ENCODE data around the gene FATE1.

GRCh38 chrX:151702026-151702714 is 13.7 kb upstream of the FATE1 start:
- no peak for TF ChIP-seq CTCF (IDR thresholded peaks at IDR 0.05)
- no peak for TF ChIP-seq POLR2AphosphoS5 (IDR thresholded peaks at IDR 0.05)
